Fibroblast of mammary gland (primary cell): ENCODE measurements around the gene SRPRB.

Experiments
- DNase-seq: peaks from one replicate; pipeline ENCODE4 v3.0.0-alpha.2; 2010; ENCODE audit warnings: low read depth
- H3K4me3 ChIP-seq: 2 replicates; pipeline ENCODE4 v1.5.1; 2011; ENCODE audit warnings: low read depth, mild to moderate bottlenecking, low read length, moderate library complexity; ENCODE audit not compliant: control insufficient read depth
- CTCF ChIP-seq: conservative IDR thresholded peaks from 2 replicates; pipeline ENCODE4 v1.5.1; 2011; ENCODE audit warnings: low read depth, low read length, inconsistent platforms; ENCODE audit not compliant: control insufficient read depth, insufficient read depth

The SRPRB gene

GRCh38 chr3:133769536-133769935 lies 36.1 kb upstream of the SRPRB start:
- DNase-seq = no peak
- no peak overlapping the region for H3K4me3 ChIP-seq
- no peak for TF ChIP-seq CTCF

GRCh38 chr3:133773732-133774131 lies 31.9 kb upstream of the SRPRB start:
- no peak for DNase-seq
- no peak overlapping the region for H3K4me3 ChIP-seq
- no peak for TF ChIP-seq CTCF

GRCh38 chr3:133775309-133775708 lies 30.3 kb upstream of the SRPRB start:
- H3K4me3 ChIP-seq = no peak overlapping the region
- no peak for TF ChIP-seq CTCF
- DNase-seq = no peak

- no peak overlapping the region for H3K4me3 ChIP-seq
- no peak for TF ChIP-seq CTCF
- no peak for DNase-seq
Measured at GRCh38 chr3:133775835-133776234, 29.8 kb upstream of the SRPRB start.

GRCh38 chr3:133776794-133777438 lies 28.7 kb upstream of the SRPRB start:
- no peak for TF ChIP-seq CTCF
- DNase-seq = no peak
- no peak overlapping the region for H3K4me3 ChIP-seq

- no peak overlapping the region for H3K4me3 ChIP-seq
- no peak for DNase-seq
- no peak for TF ChIP-seq CTCF
Measured at GRCh38 chr3:133777807-133778568, 27.6 kb upstream of the SRPRB start.
